Endothelial cell of umbilical vein (primary cell): Measurements from ENCODE around the gene PPFIA2. TPM values are rescaled to one million over a fixed set of nuclear protein-coding genes. Genes with fewer than 3 reads are reported as not detected.

Experiments
- BruUV-seq: library from RNA; stranded (reverse); fragments of 400-500 nt; replicated peaks from 2 replicates; lab custom pipeline; 2021; lab: Mats Ljungman, UMichigan
- CTCF ChIA-PET: fragments of 300-600, 350-600 bp; sonication (Branson Sonifier 250); formaldehyde crosslinking; loops from one replicate; lab custom pipeline; 2021; ENCODE audit warnings: antibody characterized with exemption, inconsistent platforms; lab: Charles Lee
- POLR2A ChIA-PET: fragments of 300-600, 350-600 bp; sonication (Branson Sonifier 250); formaldehyde crosslinking; loops from one replicate; lab custom pipeline; 2021; ENCODE audit warnings: antibody characterized with exemption, inconsistent platforms; lab: Charles Lee
- DNase-seq: peaks from one replicate; pipeline ENCODE4 v3.0.0-alpha.2; 2011; ENCODE audit warnings: low read depth, low spot score
- FAIRE-seq: peaks from 2 replicates; lab custom pipeline; 2011; peaks lifted over from hg19 to GRCh38; lab: Jason Lieb, UNC
- H2AFZ ChIP-seq: 2 replicates; pipeline ENCODE4 v1.6.0; 2012; ENCODE audit warnings: low read depth, low read length, control low read depth, inconsistent platforms
- H3K27ac ChIP-seq: 2 replicates; pipeline ENCODE4 v1.5.1; 2011; ENCODE audit warnings: low read depth, mild to moderate bottlenecking, control low read depth, low read length, moderate library complexity; ENCODE audit not compliant: insufficient read depth
- H3K27me3 ChIP-seq, 2 experiments: 2 replicates each; pipeline versions ENCODE4 v1.6.0 to v1.6.1; 2011; ENCODE audit warnings: low read length in 2 of 2, mixed read lengths in 1 of 2; ENCODE audit not compliant: control insufficient read depth in 2 of 2, insufficient read depth in 2 of 2
- H3K36me3 ChIP-seq, 2 experiments: 2 replicates in 1 of 2; 3 replicates in 1 of 2; pipeline ENCODE4 v1.5.1; 2011; ENCODE audit warnings: low read length in 2 of 2, mild to moderate bottlenecking in 1 of 2, moderate library complexity in 1 of 2; ENCODE audit not compliant: control insufficient read depth in 2 of 2, insufficient read depth in 2 of 2; ENCODE audit errors: extremely low read depth in 1 of 2
- H3K4me1 ChIP-seq: 3 replicates; pipeline ENCODE4 v1.5.1; 2011; ENCODE audit warnings: mild to moderate bottlenecking, low read length; ENCODE audit not compliant: control insufficient read depth, insufficient read depth; ENCODE audit errors: extremely low read depth
- H3K4me2 ChIP-seq: 2 replicates; pipeline ENCODE4 v1.6.1; 2011; ENCODE audit warnings: low read length, control low read depth, mixed read lengths; ENCODE audit not compliant: insufficient read depth
- H3K4me3 ChIP-seq, 3 experiments: fragments of 200-600 bp in 1 of 3; sonication (generic), shearing (Covaris generic) in 1 of 3; replicated peaks in 1 of 3; 2 replicates each; pipeline ENCODE4 v1.5.1; 2011 to 2016; ENCODE audit warnings: control low read depth in 3 of 3, low read length in 3 of 3, mild to moderate bottlenecking in 2 of 3, inconsistent platforms in 1 of 3, low read depth in 1 of 3, moderate library complexity in 1 of 3; ENCODE audit not compliant: insufficient read depth in 1 of 3
- H3K79me2 ChIP-seq: 2 replicates; pipeline ENCODE4 v1.6.0; 2012; ENCODE audit warnings: low read length, inconsistent platforms; ENCODE audit not compliant: control insufficient read depth, insufficient read depth
- H3K9ac ChIP-seq: replicated peaks from 2 replicates; pipeline ENCODE3; 2011; ENCODE audit warnings: low read length, control low read depth; ENCODE audit not compliant: insufficient read depth; ENCODE audit errors: extremely low read depth
- H3K9me1 ChIP-seq: replicated peaks from 3 replicates; pipeline ENCODE4 v1.6.0; 2011; ENCODE audit warnings: mild to moderate bottlenecking, low read length; ENCODE audit not compliant: control insufficient read depth, insufficient read depth; ENCODE audit errors: extremely low read depth
- H3K9me3 ChIP-seq: replicated peaks from 2 replicates; pipeline ENCODE4 v1.5.1; 2012; ENCODE audit warnings: low read length, inconsistent platforms; ENCODE audit not compliant: control insufficient read depth, insufficient read depth
- H4K20me1 ChIP-seq: replicated peaks from 2 replicates; pipeline ENCODE3; 2011; ENCODE audit warnings: mild to moderate bottlenecking, low read length; ENCODE audit not compliant: control insufficient read depth, insufficient read depth; ENCODE audit errors: extremely low read depth
- EZH2 ChIP-seq: IDR thresholded peaks from 2 replicates; pipeline ENCODE4 v1.6.1; 2012; ENCODE audit warnings: borderline replicate concordance, low read depth, mild to moderate bottlenecking, moderate library complexity, low read length, inconsistent platforms; ENCODE audit not compliant: severe bottlenecking
- JUN ChIP-seq: IDR thresholded peaks from 2 replicates; pipeline ENCODE4 v1.6.1; 2011; ENCODE audit warnings: borderline replicate concordance, low read depth; ENCODE audit not compliant: insufficient read length, insufficient read depth
- MYC ChIP-seq: IDR thresholded peaks from one replicate; pipeline ENCODE4 v1.6.1; 2011; ENCODE audit warnings: mild to moderate bottlenecking, low read depth, low read length
- POLR2A ChIP-seq: IDR thresholded peaks from 2 replicates; pipeline ENCODE4 v1.6.1; 2012; ENCODE audit warnings: low read depth, mild to moderate bottlenecking, control low read depth, low read length
- dilution Hi-C: fragments of 300-500 bp; cut with MboI; formaldehyde crosslinking; loops from one replicate; pipeline ENCODE4 v1.15.0; 2019; ENCODE audit warnings: low sequenced_read_pairs; ENCODE audit not compliant: extremely low pct_ligation_motif_present
- intact Hi-C: fragments of 100-400 bp; cut with micrococcal nuclease; formaldehyde crosslinking; loops from one replicate; pipeline ENCODE4 v1.10.0; 2022
- polyA plus RNA-seq, 4 experiments: library from polyadenylated mRNA; depleted of rRNA in 3 of 4; stranded (reverse) in 3 of 4; unstranded in 1 of 4; fragments of >200 nt; gene quantifications; 2 replicates each; pipeline versions ENCODE4 v1.2.1 to v1.2.3, GENCODE V29; 2011 to 2012; ENCODE audit warnings: missing spikeins in 1 of 4
- total RNA-seq: library from RNA; stranded (reverse); gene quantifications from 2 replicates; pipeline ENCODE4 v1.2.3, GENCODE V29; 2021
- TF ChIP-seq, protein P1 (sequence below): IDR thresholded peaks from 2 replicates; pipeline ENCODE4 v1.6.1; 2011; ENCODE audit not compliant: insufficient read depth, insufficient read length

Gene PPFIA2
- total and polyA plus RNA-seq, 2 donors (not counting 3 experiments of a cell fraction or from before 2014, with no cell fraction given) = not detected

DNA sequence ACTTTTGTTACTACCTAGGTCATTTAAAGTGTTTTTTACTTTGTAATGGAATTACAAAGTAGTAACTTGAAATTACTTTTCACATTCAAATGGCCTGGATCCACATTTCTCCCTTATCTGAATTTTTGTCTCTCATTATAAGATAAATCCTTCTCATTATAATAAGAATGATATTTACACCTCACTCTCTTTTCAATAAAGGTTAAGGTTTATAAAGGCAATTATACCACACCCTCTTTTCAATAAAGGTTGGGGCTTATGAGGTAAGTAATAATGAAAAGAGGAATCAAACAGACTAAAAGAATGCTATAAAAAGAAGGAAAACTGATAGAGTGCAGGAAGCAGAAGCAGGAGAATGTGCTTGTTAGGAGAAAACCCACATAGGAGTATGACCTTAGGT lies 470.5 kb downstream of the PPFIA2 start:
- Histone ChIP-seq H2AFZ (no peak overlapping the region), H3K27ac (no peak overlapping the region), H3K9me1 (no peaks in the 10 kb centered on the region), H3K4me2 (no peak overlapping the region), H3K9ac (no peak overlapping the region), H3K27me3 (peaks cover 0 to 3% of the 10 kb centered on the region in 2 experiments), H3K4me3 (no peak overlapping the region), H4K20me1 (no peaks in the 10 kb centered on the region), H3K9me3 (no peaks in the 10 kb centered on the region), H3K79me2 (no peaks in the 10 kb centered on the region), H3K36me3 (no peaks in the 10 kb centered on the region), H3K4me1 (no peaks in the 10 kb centered on the region)
- intact Hi-C loops (no loop called here), dilution Hi-C loops (no loop called here)
- FAIRE-seq = no peak
- BruUV-seq = no TSS peak
- POLR2A ChIA-PET = no interaction called here
- TF ChIP-seq MYC (no peak), EZH2 (no peak), JUN (no peak), POLR2A (no peak)
- TF ChIP-seq, protein P1, sequence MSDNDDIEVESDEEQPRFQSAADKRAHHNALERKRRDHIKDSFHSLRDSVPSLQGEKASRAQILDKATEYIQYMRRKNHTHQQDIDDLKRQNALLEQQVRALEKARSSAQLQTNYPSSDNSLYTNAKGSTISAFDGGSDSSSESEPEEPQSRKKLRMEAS = no peak
- DNase-seq = no peak
- CTCF ChIA-PET = no interaction called here

DNA sequence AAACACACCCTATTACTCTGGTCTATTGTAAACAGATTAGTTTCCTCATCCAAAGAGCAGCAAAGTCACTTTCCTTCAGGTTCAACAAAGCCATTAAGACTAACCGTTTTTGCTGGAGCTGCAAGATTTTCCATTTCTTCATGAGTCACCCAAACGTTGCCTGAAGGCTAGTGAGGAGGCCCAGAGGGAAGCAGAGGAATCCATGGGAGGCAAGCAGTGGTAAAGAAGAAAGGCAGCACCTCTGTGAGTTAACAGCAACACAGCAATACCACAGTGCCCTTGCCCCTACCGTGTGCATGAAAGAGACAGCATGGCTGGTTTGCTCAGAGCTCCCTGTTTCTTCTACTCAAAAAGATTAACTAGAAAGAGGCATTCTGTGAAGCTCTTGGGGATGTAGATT lies 475.0 kb downstream of the PPFIA2 start:
- Histone ChIP-seq H3K36me3 (no peaks in the 10 kb centered on the region), H3K27me3 (peaks cover 0 to 7% of the 10 kb centered on the region in 2 experiments), H3K4me2 (no peak overlapping the region), H2AFZ (no peak overlapping the region), H3K27ac (no peak overlapping the region), H3K9me1 (no peaks in the 10 kb centered on the region), H3K9me3 (no peaks in the 10 kb centered on the region), H3K4me1 (no peaks in the 10 kb centered on the region), H3K4me3 (no peak overlapping the region), H3K79me2 (no peaks in the 10 kb centered on the region), H3K9ac (no peak overlapping the region), H4K20me1 (no peaks in the 10 kb centered on the region)
- no peak for FAIRE-seq
- ChIA-PET CTCF (interaction anchor here (0.8 kb wide), 1 partner anchor 94 kb away, joined by 3 read pairs; no protein-coding TSS in a partner anchor), POLR2A (no interaction called here)
- dilution Hi-C loops (no loop called here), intact Hi-C loops (no loop called here)
- TF ChIP-seq, protein P1 = no peak
- no peak for TF ChIP-seq POLR2A
- no peak for TF ChIP-seq JUN
- BruUV-seq = no TSS peak
- no peak for DNase-seq
